Measurements from ENCODE around the gene BUB1.
"Not testable (repeated sequence)": the region's sequence is repeated elsewhere in the genome, so short reads cannot be mapped to it uniquely, and the experiment has no call there.

BUB1 gene

GRCh38 chr2:110642360-110642759 is 35.5 kb downstream of the BUB1 start:
- no peak overlapping the region for H3K4me3 ChIP-seq (ENCODE audit: low read depth, low read length)
- DNase-seq (ENCODE audit: low read depth), result no peak
- TF ChIP-seq CTCF (IDR thresholded peaks at IDR 0.05; ENCODE audit: control insufficient read depth, extremely low read depth, insufficient read depth), result no peak

GRCh38 chr2:110639972-110640371 is 37.9 kb downstream of the BUB1 start:
- H3K4me3 ChIP-seq (ENCODE audit: low read depth, low read length), result no peak overlapping the region
- TF ChIP-seq CTCF (IDR thresholded peaks at IDR 0.05; ENCODE audit: control insufficient read depth, extremely low read depth, insufficient read depth), result no peak
- no peak for DNase-seq (ENCODE audit: low read depth)

GRCh38 chr2:110638952-110639695 is 38.7 kb downstream of the BUB1 start:
- no peak for DNase-seq (ENCODE audit: low read depth)
- H3K4me3 ChIP-seq (ENCODE audit: low read depth, low read length), result no peak overlapping the region
- TF ChIP-seq CTCF (IDR thresholded peaks at IDR 0.05; ENCODE audit: control insufficient read depth, extremely low read depth, insufficient read depth), result no peak

GRCh38 chr2:110638004-110638403 is 39.9 kb downstream of the BUB1 start:
- TF ChIP-seq CTCF (IDR thresholded peaks at IDR 0.05; ENCODE audit: control insufficient read depth, extremely low read depth, insufficient read depth), result no peak
- DNase-seq (ENCODE audit: low read depth), result no peak
- H3K4me3 ChIP-seq (ENCODE audit: low read depth, low read length), result no peak overlapping the region

- TF ChIP-seq CTCF (IDR thresholded peaks at IDR 0.05; ENCODE audit: control insufficient read depth, extremely low read depth, insufficient read depth), result no peak
- no peak overlapping the region for H3K4me3 ChIP-seq (ENCODE audit: low read depth, low read length)
- DNase-seq (ENCODE audit: low read depth), result no peak
Observed at GRCh38 chr2:110637093-110637492, 40.8 kb downstream of the BUB1 start.

- not testable (repeated sequence) for H3K4me3 ChIP-seq (ENCODE audit: low read depth, low read length); DNase-seq (ENCODE audit: low read depth)
Observed at GRCh38 chr2:110635949-110636628, 41.8 kb downstream of the BUB1 start.

- not testable (repeated sequence) for DNase-seq (ENCODE audit: low read depth); H3K4me3 ChIP-seq (ENCODE audit: low read depth, low read length)
Observed at GRCh38 chr2:110627348-110627747, 50.5 kb downstream of the BUB1 start.

GRCh38 chr2:110619326-110619939 is 58.4 kb downstream of the BUB1 start:
- not testable (repeated sequence) for H3K4me3 ChIP-seq (ENCODE audit: low read depth, low read length); DNase-seq (ENCODE audit: low read depth)

- not testable (repeated sequence) for H3K4me3 ChIP-seq (ENCODE audit: low read depth, low read length); DNase-seq (ENCODE audit: low read depth)
Observed at GRCh38 chr2:110613927-110614326, 63.9 kb downstream of the BUB1 start.

- H3K4me3 ChIP-seq (ENCODE audit: low read depth, low read length), result 0 out of 2 replicates have a peak overlapping the region, but pooled peaks have one; percentile 25
- DNase-seq (ENCODE audit: low read depth), result not testable (repeated sequence)
Observed at GRCh38 chr2:110610613-110611250, 67.1 kb downstream of the BUB1 start.

GRCh38 chr2:110609843-110610612 is 67.8 kb downstream of the BUB1 start:
- DNase-seq (ENCODE audit: low read depth); H3K4me3 ChIP-seq (ENCODE audit: low read depth, low read length): not testable (repeated sequence)
